HepG2 (cell line): Measurements from ENCODE around the gene CENPP. TPM values are rescaled to one million over a fixed set of nuclear protein-coding genes. Genes with fewer than 3 reads are reported as not detected.

Experiments used
- ARID2 ChIP-seq: sonication (generic); formaldehyde crosslinking; IDR thresholded peaks from 2 replicates; pipeline ENCODE4 v1.8.1; 2022; ENCODE audit warnings: mild to moderate bottlenecking, missing genetic modification reagents, borderline replicate concordance
- ARNTL ChIP-seq: sonication (generic); formaldehyde crosslinking; IDR thresholded peaks from 2 replicates; pipeline ENCODE4 v1.4.0; 2020; ENCODE audit warnings: mild to moderate bottlenecking, missing genetic modification reagents
- ATF7-NPFF ChIP-seq: sonication (generic); formaldehyde crosslinking; IDR thresholded peaks from 2 replicates; pipeline ENCODE4 v1.8.1; 2023; ENCODE audit warnings: mild to moderate bottlenecking, low read depth, missing genetic modification reagents, moderate library complexity
- CBX5 ChIP-seq: sonication (generic); formaldehyde crosslinking; IDR thresholded peaks from 2 replicates; pipeline ENCODE4 v1.4.0; 2020; ENCODE audit warnings: missing genetic modification reagents, borderline replicate concordance
- CC2D1A ChIP-seq: sonication (generic); formaldehyde crosslinking; IDR thresholded peaks from 2 replicates; pipeline ENCODE4 v1.8.1; 2023; ENCODE audit warnings: mild to moderate bottlenecking, missing genetic modification reagents
- CHD2 ChIP-seq: IDR thresholded peaks from 2 replicates; pipeline ENCODE4 v1.6.1; 2011; ENCODE audit warnings: low read depth, low read length, improper control_type of control experiment
- ESRRA ChIP-seq: sonication (generic); formaldehyde crosslinking; IDR thresholded peaks from 2 replicates; pipeline ENCODE4 v1.5.1; 2020; ENCODE audit warnings: mild to moderate bottlenecking, low read depth, missing genetic modification reagents
- HNF4A ChIP-seq: sonication (generic); formaldehyde crosslinking; IDR thresholded peaks from 2 replicates; pipeline ENCODE4 v1.4.0; 2020; ENCODE audit warnings: missing genetic modification reagents
- HNRNPL ChIP-seq: fragments of 200-400 bp; formaldehyde crosslinking; IDR thresholded peaks from 2 replicates; pipeline ENCODE4 v1.6.1; 2017; ENCODE audit warnings: mild to moderate bottlenecking, low read depth, low read length
- HOXA3 ChIP-seq: sonication (generic); formaldehyde crosslinking; IDR thresholded peaks from 2 replicates; pipeline ENCODE4 v1.5.0; 2020; ENCODE audit warnings: missing genetic modification reagents
- MED1 ChIP-seq: sonication (generic); formaldehyde crosslinking; IDR thresholded peaks from 2 replicates; pipeline ENCODE4 v1.4.0; 2020; ENCODE audit warnings: missing genetic modification reagents
- NFATC3 ChIP-seq: sonication (generic); formaldehyde crosslinking; IDR thresholded peaks from 2 replicates; pipeline ENCODE4 v1.5.1; 2020; ENCODE audit warnings: mild to moderate bottlenecking, missing genetic modification reagents
- PTBP1 ChIP-seq: fragments of 200-400 bp; formaldehyde crosslinking; IDR thresholded peaks from 2 replicates; pipeline ENCODE4 v1.6.1; 2018; ENCODE audit warnings: low read length, low read depth; ENCODE audit not compliant: poor library complexity, severe bottlenecking
- SMAD3 ChIP-seq: sonication (generic); formaldehyde crosslinking; IDR thresholded peaks from 2 replicates; pipeline ENCODE4 v1.4.0; 2020; ENCODE audit warnings: missing genetic modification reagents
- SOX13 ChIP-seq, 3 experiments: fragments of 450-650 bp in 1 of 3; sonication (generic) in 1 of 3; formaldehyde crosslinking in 1 of 3; IDR thresholded peaks in 2 of 3; conservative IDR thresholded peaks in 1 of 3; 2 replicates each; pipeline versions ENCODE4 v1.5.0 to v1.6.1; 2016 to 2020; ENCODE audit warnings: antibody characterized with exemption in 1 of 3, mild to moderate bottlenecking in 1 of 3, missing compliant biosample characterization in 1 of 3, missing genetic modification reagents in 1 of 3, moderate library complexity in 1 of 3
- SP2 ChIP-seq: sonication (generic); formaldehyde crosslinking; IDR thresholded peaks from 2 replicates; pipeline ENCODE4 v1.5.1; 2020; ENCODE audit warnings: mild to moderate bottlenecking, missing genetic modification reagents
- ZBTB8A ChIP-seq: sonication (generic); formaldehyde crosslinking; IDR thresholded peaks from 2 replicates; pipeline ENCODE4 v1.4.0; 2020; ENCODE audit warnings: mild to moderate bottlenecking, low read depth, missing genetic modification reagents, borderline replicate concordance
- ZFYVE20 ChIP-seq: sonication (generic); formaldehyde crosslinking; IDR thresholded peaks from 2 replicates; pipeline ENCODE4 v1.8.0; 2023; ENCODE audit warnings: low read depth, mild to moderate bottlenecking, moderate library complexity, missing genetic modification reagents, borderline replicate concordance
- ZNF205 ChIP-seq: IDR thresholded peaks from 2 replicates; pipeline ENCODE4 v1.6.1; 2018; ENCODE audit warnings: missing biosample characterization, missing genetic modification reagents
- ZNF230 ChIP-seq: sonication (generic); formaldehyde crosslinking; IDR thresholded peaks from 2 replicates; pipeline ENCODE4 v1.4.0; 2020; ENCODE audit warnings: mild to moderate bottlenecking, missing genetic modification reagents
- ZNF264 ChIP-seq: sonication (generic); formaldehyde crosslinking; IDR thresholded peaks from 2 replicates; pipeline ENCODE4 v1.4.0; 2020; ENCODE audit warnings: missing genetic modification reagents
- ZNF274 ChIP-seq: sonication (generic); formaldehyde crosslinking; IDR thresholded peaks from 2 replicates; pipeline ENCODE4 v1.5.1; 2020; ENCODE audit warnings: mild to moderate bottlenecking, missing genetic modification reagents
- ZNF629 ChIP-seq: sonication (generic); formaldehyde crosslinking; conservative IDR thresholded peaks from 2 replicates; pipeline ENCODE4 v1.5.0; 2020; ENCODE audit warnings: missing genetic modification reagents
- ZNF674 ChIP-seq: sonication (generic); formaldehyde crosslinking; IDR thresholded peaks from 2 replicates; pipeline ENCODE4 v1.5.0; 2020; ENCODE audit warnings: low read depth, mild to moderate bottlenecking, missing genetic modification reagents
- ZNF737 ChIP-seq: sonication (generic); formaldehyde crosslinking; IDR thresholded peaks from 2 replicates; pipeline ENCODE4 v1.5.0; 2020; ENCODE audit warnings: missing genetic modification reagents, mild to moderate bottlenecking, borderline replicate concordance
- ZNF766 ChIP-seq: sonication (generic); formaldehyde crosslinking; IDR thresholded peaks from 2 replicates; pipeline ENCODE4 v1.5.0; 2020; ENCODE audit warnings: missing genetic modification reagents, borderline replicate concordance
- ZNF775 ChIP-seq: sonication (generic); formaldehyde crosslinking; IDR thresholded peaks from 2 replicates; pipeline ENCODE4 v1.4.0; 2020; ENCODE audit warnings: missing genetic modification reagents, mild to moderate bottlenecking, moderate library complexity, borderline replicate concordance
- ZNF879 ChIP-seq: sonication (generic); formaldehyde crosslinking; IDR thresholded peaks from 2 replicates; pipeline ENCODE4 v1.8.1; 2023; ENCODE audit warnings: missing genetic modification reagents
- polyA plus RNA-seq, 8 experiments: library from polyadenylated mRNA; depleted of rRNA in 3 of 8; stranded (reverse) in 7 of 8; unstranded in 1 of 8; fragments of >200 nt; fragmentation: Illumina TruSeq in 4 of 8; extraction: Trizol in 4 of 8; gene quantifications; 2 replicates each; pipeline versions ENCODE4 v1.2.1 to v1.2.3, GENCODE V29; 2011 to 2016; ENCODE audit warnings: low read depth in 4 of 8, missing spikeins in 1 of 8, mixed read lengths in 1 of 8; ENCODE audit not compliant: insufficient read depth in 1 of 8
- total RNA-seq, 5 experiments: library from RNA; depleted of rRNA; stranded (reverse); fragments of >200 nt; fragmentation: Illumina TruSeq; extraction: Trizol; gene quantifications; 2 replicates each; pipeline ENCODE4 v1.2.3, GENCODE V29; 2016; ENCODE audit warnings: low read depth in 1 of 5
- TF ChIP-seq, protein P1 (sequence below): IDR thresholded peaks from 2 replicates; pipeline ENCODE4 v1.6.1; 2016

CENPP gene
- total and polyA plus RNA-seq, 2 of the 13 experiments (the other 11 are each of a cell fraction or from before 2014, with no cell fraction given) = 2.0 to 11.4 TPM

DNA sequence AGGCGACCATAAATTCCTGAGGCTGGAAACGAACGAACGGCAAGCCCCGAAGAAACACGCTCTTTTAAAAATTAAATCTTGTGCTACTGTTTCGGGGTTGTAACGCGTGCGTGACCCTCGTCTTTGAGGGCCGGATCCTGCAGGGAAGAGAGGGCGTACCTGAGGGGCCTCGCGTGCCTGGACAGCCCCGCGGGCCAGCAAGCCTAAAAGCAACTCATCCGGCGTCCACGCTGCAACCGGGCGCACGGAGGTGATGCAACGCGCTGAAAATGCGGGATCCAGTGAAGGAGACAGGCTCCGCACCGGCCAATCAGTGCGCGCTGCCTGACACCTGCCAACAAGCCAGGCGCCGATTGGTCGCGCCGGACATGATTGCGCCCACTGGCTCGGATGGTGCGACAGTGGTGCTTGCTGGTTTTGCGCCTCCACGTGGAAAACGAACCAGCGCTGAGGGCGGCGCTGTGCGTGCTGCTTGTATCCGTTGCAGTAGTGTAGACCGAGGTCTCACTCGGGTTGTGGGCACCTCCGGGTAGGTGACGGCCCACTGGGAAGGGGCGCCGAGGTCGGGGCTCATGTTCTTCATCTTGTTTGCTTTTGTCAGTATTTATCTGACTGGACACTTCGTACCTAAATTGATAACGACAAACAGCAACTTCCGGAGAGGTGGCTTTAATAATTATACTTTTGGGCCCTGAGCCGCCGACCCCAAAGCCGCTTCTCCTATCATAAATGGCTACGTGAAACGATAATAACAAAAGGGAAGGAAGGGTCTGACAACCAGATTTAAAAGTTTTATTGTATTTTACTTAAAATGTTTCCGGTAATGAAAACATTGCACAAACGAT is 32.1 kb upstream of the CENPP start, which contains the start of gene IARS1 (continued):
- TF ChIP-seq NFATC3 (CRISPR knock-in tag) = no peak
- TF ChIP-seq ESRRA (CRISPR knock-in tag) = no peak; the same call in none of the 2 replicates
- no peak; the same call in 1 of the 2 replicates for TF ChIP-seq SP2 (CRISPR knock-in tag)
- TF ChIP-seq ZNF737 (CRISPR knock-in tag) = peak; percentile 88; the same call in 1 of the 2 replicates
- peak; percentile 89 for TF ChIP-seq ARNTL (CRISPR knock-in tag)
- peak; percentile 87 for TF ChIP-seq ZNF230
- TF ChIP-seq MED1 (CRISPR knock-in tag) = peak; percentile 93
- TF ChIP-seq ZNF205 (CRISPR knock-in tag) = 0 out of 2 replicates have a peak, but pooled peaks have one; percentile 41
- 0 out of 2 replicates have a peak, but pooled peaks have one; percentile 20 for TF ChIP-seq SOX13 (IDR thresholded peaks at IDR 0.05)
- peak in 1 of 2 experiments; percentile 53; a peak in 2 of 4 replicates for TF ChIP-seq SOX13 (CRISPR knock-in tag; conservative IDR thresholded peaks at IDR 0.05 in 1 of 2, IDR thresholded peaks at IDR 0.05 in 1 of 2)
- TF ChIP-seq HNF4A (CRISPR knock-in tag) = peak; percentile 44; the same call in 1 of the 2 replicates
- TF ChIP-seq ZNF879 (CRISPR knock-in tag) = peak; percentile 53; the same call in 1 of the 2 replicates
- TF ChIP-seq ARID2 = peak; percentile 89
- TF ChIP-seq CC2D1A (CRISPR knock-in tag) = 0 out of 2 replicates have a peak, but pooled peaks have one; percentile 67
- peak; percentile 91 for TF ChIP-seq ZNF264
- peak; percentile 84 for TF ChIP-seq SMAD3 (CRISPR knock-in tag)
- peak; percentile 87 for TF ChIP-seq ZNF766 (CRISPR knock-in tag)
- TF ChIP-seq ZBTB8A = no peak; the same call in 1 of the 2 replicates
- TF ChIP-seq ZFYVE20 = no peak
- peak; percentile 72 for TF ChIP-seq HNRNPL
- TF ChIP-seq ATF7-NPFF (CRISPR knock-in tag) = peak; percentile 96
- TF ChIP-seq CHD2 = no peak
- peak; percentile 95 for TF ChIP-seq ZNF274 (CRISPR knock-in tag)
- peak; percentile 94; the same call in 1 of the 2 replicates for TF ChIP-seq CBX5 (CRISPR knock-in tag)
- TF ChIP-seq ZNF674 (CRISPR knock-in tag) = no peak; the same call in 1 of the 2 replicates
- TF ChIP-seq PTBP1 = peak; percentile 68
- peak; percentile 56; the same call in 1 of the 2 replicates for TF ChIP-seq ZNF629 (CRISPR knock-in tag)
- peak; percentile 95 for TF ChIP-seq HOXA3
- TF ChIP-seq ZNF775 (CRISPR knock-in tag) = peak; percentile 69; the same call in 1 of the 2 replicates
- TF ChIP-seq, protein P1, sequence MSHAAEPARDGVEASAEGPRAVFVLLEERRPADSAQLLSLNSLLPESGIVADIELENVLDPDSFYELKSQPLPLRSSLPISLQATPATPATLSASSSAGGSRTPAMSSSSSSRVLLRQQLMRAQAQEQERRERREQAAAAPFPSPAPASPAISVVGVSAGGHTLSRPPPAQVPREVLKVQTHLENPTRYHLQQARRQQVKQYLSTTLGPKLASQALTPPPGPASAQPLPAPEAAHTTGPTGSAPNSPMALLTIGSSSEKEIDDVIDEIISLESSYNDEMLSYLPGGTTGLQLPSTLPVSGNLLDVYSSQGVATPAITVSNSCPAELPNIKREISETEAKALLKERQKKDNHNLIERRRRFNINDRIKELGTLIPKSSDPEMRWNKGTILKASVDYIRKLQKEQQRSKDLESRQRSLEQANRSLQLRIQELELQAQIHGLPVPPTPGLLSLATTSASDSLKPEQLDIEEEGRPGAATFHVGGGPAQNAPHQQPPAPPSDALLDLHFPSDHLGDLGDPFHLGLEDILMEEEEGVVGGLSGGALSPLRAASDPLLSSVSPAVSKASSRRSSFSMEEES (CRISPR knock-in tag) = peak; percentile 74; the same call in 1 of the 2 replicates
